Endothelial cell of umbilical vein (primary cell): Measurements from ENCODE around the gene PTBP3.

ENCODE experiments used
- POLR2A ChIP-seq: IDR thresholded peaks from 2 replicates; pipeline ENCODE4 v1.6.1; 2012; ENCODE audit warnings: low read depth, mild to moderate bottlenecking, control low read depth, low read length
- POLR2AphosphoS5 ChIP-seq: IDR thresholded peaks from 2 replicates; pipeline ENCODE4 v1.6.1; 2012; ENCODE audit warnings: low read depth, mild to moderate bottlenecking, control low read depth, low read length, moderate library complexity; ENCODE audit not compliant: insufficient read depth
- TF ChIP-seq, protein P1 (sequence below), 2 donors: IDR thresholded peaks; 1 replicate in 1 of 2; 2 replicates in 1 of 2; pipeline ENCODE4 v1.5.1; 2011; ENCODE audit warnings: low read length in 2 of 2, mild to moderate bottlenecking in 2 of 2, moderate library complexity in 2 of 2, control low read depth in 1 of 2, inconsistent platforms in 1 of 2, low read depth in 1 of 2; ENCODE audit not compliant: insufficient read depth in 1 of 2; ENCODE audit errors: extremely low read depth in 1 of 2
- TF ChIP-seq, protein P2 (sequence below): IDR thresholded peaks from 2 replicates; pipeline ENCODE4 v1.6.1; 2011; ENCODE audit not compliant: insufficient read depth, insufficient read length

DNA sequence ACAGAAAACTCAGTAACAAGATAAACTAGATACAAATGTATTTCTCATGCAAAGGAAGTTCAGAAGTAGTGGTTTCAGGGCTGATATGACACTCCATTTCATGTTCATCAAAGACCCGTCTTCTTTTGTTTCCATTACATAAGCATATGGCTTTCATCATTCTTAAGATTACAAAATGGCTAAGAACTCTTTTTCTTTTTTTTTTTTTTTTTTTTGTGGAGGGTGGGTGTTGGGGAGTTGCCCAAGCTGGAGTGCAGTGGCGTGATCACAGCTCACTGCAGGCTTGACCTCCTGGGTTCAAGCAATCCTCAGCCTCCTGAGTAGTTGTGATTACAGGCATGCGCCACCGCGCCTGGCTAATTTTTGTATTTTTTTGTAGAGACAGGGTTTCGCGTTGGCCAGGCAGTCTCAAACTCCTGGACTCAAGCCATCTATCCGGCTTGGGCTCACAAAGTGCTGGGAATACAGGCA, 22.0 kb upstream of the PTBP3 start:
- TF ChIP-seq, protein P1, sequence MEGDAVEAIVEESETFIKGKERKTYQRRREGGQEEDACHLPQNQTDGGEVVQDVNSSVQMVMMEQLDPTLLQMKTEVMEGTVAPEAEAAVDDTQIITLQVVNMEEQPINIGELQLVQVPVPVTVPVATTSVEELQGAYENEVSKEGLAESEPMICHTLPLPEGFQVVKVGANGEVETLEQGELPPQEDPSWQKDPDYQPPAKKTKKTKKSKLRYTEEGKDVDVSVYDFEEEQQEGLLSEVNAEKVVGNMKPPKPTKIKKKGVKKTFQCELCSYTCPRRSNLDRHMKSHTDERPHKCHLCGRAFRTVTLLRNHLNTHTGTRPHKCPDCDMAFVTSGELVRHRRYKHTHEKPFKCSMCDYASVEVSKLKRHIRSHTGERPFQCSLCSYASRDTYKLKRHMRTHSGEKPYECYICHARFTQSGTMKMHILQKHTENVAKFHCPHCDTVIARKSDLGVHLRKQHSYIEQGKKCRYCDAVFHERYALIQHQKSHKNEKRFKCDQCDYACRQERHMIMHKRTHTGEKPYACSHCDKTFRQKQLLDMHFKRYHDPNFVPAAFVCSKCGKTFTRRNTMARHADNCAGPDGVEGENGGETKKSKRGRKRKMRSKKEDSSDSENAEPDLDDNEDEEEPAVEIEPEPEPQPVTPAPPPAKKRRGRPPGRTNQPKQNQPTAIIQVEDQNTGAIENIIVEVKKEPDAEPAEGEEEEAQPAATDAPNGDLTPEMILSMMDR (IDR thresholded peaks at IDR 0.05; ENCODE audit: extremely low read depth in 1 of 2, insufficient read depth in 1 of 2, low read depth in 1 of 2, low read length in 2 of 2): no peak
- TF ChIP-seq POLR2A (no peak), POLR2AphosphoS5 (no peak)
- TF ChIP-seq, protein P2, sequence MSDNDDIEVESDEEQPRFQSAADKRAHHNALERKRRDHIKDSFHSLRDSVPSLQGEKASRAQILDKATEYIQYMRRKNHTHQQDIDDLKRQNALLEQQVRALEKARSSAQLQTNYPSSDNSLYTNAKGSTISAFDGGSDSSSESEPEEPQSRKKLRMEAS: no peak
